ENCODE results near the gene ADAMTS13.
"Not testable (repeated sequence)": the region's sequence is repeated elsewhere in the genome, so short reads cannot be mapped to it uniquely, and the experiment has no call there.

ADAMTS13 gene

GRCh38 chr9:133445293-133445969 is 23.3 kb downstream of the ADAMTS13 start:
- H3K4me3 ChIP-seq (ENCODE audit: low read depth, low read length) = no peak overlapping the region
- TF ChIP-seq CTCF (IDR thresholded peaks at IDR 0.05; ENCODE audit: low read depth, low read length) = no peak

GRCh38 chr9:133448487-133448972 is 26.4 kb downstream of the ADAMTS13 start:
- no peak for TF ChIP-seq CTCF (IDR thresholded peaks at IDR 0.05; ENCODE audit: low read depth, low read length)
- no peak overlapping the region for H3K4me3 ChIP-seq (ENCODE audit: low read depth, low read length)

DNA sequence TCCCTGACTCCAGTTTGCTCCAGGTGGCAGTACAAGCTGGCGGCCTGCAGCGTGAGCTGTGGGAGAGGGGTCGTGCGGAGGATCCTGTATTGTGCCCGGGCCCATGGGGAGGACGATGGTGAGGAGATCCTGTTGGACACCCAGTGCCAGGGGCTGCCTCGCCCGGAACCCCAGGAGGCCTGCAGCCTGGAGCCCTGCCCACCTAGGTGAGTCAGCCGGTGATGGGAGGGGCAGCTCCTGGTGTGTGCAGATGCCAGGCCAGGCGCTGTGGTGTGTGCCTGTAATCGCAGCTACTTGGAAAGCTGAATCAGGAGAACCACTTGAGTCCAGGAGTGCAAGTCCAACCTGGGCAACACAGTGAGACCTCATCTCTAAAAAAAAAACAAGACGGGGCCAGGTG is 27.6 kb downstream of the ADAMTS13 start:
- no peak for TF ChIP-seq CTCF (IDR thresholded peaks at IDR 0.05; ENCODE audit: low read depth, low read length)

DNA sequence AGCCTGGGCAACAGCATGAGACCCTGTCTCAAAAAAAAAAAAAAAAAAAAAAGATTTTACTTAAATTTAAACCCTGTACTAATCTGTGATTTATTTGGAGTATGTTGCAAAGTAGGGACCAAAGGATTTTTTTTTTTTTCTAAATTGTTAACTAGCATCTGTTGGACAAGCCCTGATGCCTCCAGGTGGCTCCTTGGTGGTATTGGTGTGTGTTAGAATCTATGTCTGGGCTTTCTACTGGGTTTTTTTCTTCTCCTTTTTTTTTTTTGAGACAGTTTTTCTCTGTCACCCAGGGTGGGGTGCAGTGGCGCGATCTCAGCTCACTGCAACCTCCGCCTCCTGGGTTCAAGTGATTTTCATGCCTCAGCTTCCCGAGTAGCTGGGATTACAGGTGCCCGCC is 29.7 kb downstream of the ADAMTS13 start:
- not testable (repeated sequence) for H3K4me3 ChIP-seq (ENCODE audit: low read depth, low read length)

More for the DNA sequence above, 27.6 kb downstream of the ADAMTS13 start:
- H3K4me3 ChIP-seq (ENCODE audit: low read depth, low read length) = no peak overlapping the region

DNA sequence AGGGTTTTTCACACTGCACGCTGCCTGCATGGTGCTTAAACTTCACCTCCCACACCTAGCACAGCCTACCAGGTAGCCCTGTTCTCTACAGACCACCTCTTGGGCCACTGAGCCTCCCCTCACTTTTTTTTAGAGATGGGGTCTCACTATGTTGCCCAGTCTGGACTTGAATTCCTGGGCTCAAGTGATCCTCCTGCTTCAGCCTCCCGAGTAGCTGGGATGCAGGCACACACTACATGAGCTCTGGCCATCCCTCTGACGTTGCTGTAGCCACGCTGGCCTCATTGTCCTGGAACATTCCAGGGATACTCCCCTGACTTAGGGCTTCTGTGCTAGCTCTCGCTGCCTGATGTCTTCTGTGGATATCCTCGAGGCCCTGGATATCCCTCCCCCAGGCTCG is 30.4 kb downstream of the ADAMTS13 start:
- H3K4me3 ChIP-seq (ENCODE audit: low read depth, low read length) = no peak overlapping the region
- no peak for TF ChIP-seq CTCF (IDR thresholded peaks at IDR 0.05; ENCODE audit: low read depth, low read length)

DNA sequence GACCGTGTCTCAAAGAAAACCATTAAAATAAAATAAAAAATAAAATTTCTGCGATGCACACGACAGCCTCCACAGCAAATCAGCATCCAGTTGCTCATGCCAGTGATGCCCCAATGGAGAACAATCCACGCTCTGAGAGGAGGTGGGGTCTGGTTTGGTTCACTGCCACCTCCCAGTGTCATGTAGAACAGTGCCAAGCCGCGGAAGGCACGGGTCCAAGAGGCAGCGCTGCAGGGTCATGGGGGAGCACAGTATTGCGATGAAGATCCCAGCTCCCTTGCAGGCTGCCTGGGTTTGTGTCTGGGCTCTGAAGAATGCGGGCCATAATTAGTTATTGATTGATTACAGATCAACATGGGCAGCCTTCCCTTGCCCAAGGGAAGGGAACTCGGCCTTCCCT is 31.5 kb downstream of the ADAMTS13 start:
- no peak for TF ChIP-seq CTCF (IDR thresholded peaks at IDR 0.05; ENCODE audit: low read depth, low read length)
- H3K4me3 ChIP-seq (ENCODE audit: low read depth, low read length) = no peak overlapping the region

- TF ChIP-seq CTCF (IDR thresholded peaks at IDR 0.05; ENCODE audit: low read depth, low read length) = no peak
- no peak overlapping the region for H3K4me3 ChIP-seq (ENCODE audit: low read depth, low read length)
These were observed 32.2 kb downstream of the ADAMTS13 start for GRCh38 chr9:133454325-133454724.

Data from WI38 (cell line).